Bronchial epithelial cell (primary cell): ENCODE data around the gene RER1. TPM values are rescaled to one million over a fixed set of nuclear protein-coding genes. Genes with fewer than 3 reads are reported as not detected.

Experiments used
- DNase-seq: peaks from one replicate; pipeline ENCODE4 v3.0.0-alpha.2; 2010; ENCODE audit warnings: low read depth
- FAIRE-seq: peaks from 2 replicates; lab custom pipeline; 2011; peaks lifted over from hg19 to GRCh38; lab: Jason Lieb, UNC
- H3K27me3 ChIP-seq: 2 replicates; pipeline ENCODE4 v1.5.1; 2011; ENCODE audit warnings: low read length; ENCODE audit not compliant: control insufficient read depth, insufficient read depth
- H3K36me3 ChIP-seq: 2 replicates; pipeline ENCODE4 v1.5.1; 2011; ENCODE audit warnings: low read length; ENCODE audit not compliant: control insufficient read depth, insufficient read depth
- H3K4me3 ChIP-seq: 2 replicates; pipeline ENCODE4 v1.5.1; 2011; ENCODE audit warnings: mild to moderate bottlenecking, low read depth, low read length, control low read depth
- total RNA-seq: library from RNA; depleted of rRNA; stranded (reverse); fragments of >200 nt; gene quantifications from 2 replicates; pipeline ENCODE4 v1.2.1, GENCODE V29; 2014
- TF ChIP-seq, protein P1 (sequence below): IDR thresholded peaks from 2 replicates; pipeline ENCODE4 v1.5.1; 2011; ENCODE audit warnings: mild to moderate bottlenecking, moderate library complexity, low read length, control low read depth, inconsistent platforms; ENCODE audit not compliant: insufficient read depth, severe bottlenecking

Gene RER1, protein sequence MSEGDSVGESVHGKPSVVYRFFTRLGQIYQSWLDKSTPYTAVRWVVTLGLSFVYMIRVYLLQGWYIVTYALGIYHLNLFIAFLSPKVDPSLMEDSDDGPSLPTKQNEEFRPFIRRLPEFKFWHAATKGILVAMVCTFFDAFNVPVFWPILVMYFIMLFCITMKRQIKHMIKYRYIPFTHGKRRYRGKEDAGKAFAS
- 94.8 and 104 TPM in 2 replicates for total RNA-seq

DNA sequence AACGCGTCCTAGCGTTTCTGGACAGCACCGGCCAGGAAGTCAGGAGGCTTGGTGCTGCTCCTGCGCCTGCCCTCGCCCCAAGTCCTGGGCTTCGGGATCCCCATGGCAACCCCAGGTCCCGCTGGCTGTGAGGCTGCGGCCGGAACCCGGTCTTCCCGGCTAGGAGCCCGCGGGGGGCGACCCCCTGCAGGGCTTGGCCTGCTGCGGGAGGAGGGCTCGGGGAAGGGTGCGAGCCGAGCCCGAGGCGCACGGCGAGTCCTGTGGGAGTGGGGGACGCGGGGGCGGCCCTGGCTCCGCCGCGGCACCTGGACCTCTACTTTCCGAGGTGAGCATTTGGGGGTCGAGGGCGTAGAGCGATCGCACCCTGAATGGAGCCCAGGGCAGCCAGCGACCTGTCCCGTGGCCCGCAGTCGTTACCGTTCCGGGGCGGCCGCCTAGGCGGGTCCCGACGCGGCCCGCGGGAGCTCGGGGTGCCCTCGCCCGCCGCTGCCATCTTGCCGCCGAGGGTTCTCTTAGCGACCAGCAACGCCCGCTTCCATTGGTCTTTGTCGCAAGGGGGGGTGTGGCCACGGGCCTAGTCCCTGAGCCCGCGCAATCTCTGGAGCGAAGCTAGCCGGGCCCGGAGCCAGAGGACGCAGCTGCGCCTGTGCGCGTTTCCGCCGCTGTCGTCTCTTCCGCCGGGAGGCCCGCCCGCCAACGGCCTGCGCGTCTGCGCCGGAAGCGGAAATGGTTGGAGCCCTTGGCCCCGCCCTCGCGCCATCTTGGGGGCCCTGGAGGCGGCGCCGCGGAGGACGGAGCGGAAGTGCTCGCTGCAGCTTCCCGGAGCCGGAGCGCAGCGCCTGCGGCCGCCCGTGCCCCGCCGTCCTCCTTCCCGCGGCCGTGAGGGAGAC lies at the start of gene RER1, which contains the start of gene MORN1:
RER1 (plus strand) TSS at position 801 of the 890 bp plus-strand sequence. CDS start 3,950 bp downstream, outside the sequence.
MORN1 (minus strand) TSS at position 514 of the 890 bp plus-strand sequence; CDS start at position 493, 21 bp downstream.
- FAIRE-seq (peak; percentile 32), DNase-seq (peak; percentile 94)
- TF ChIP-seq, protein P1, sequence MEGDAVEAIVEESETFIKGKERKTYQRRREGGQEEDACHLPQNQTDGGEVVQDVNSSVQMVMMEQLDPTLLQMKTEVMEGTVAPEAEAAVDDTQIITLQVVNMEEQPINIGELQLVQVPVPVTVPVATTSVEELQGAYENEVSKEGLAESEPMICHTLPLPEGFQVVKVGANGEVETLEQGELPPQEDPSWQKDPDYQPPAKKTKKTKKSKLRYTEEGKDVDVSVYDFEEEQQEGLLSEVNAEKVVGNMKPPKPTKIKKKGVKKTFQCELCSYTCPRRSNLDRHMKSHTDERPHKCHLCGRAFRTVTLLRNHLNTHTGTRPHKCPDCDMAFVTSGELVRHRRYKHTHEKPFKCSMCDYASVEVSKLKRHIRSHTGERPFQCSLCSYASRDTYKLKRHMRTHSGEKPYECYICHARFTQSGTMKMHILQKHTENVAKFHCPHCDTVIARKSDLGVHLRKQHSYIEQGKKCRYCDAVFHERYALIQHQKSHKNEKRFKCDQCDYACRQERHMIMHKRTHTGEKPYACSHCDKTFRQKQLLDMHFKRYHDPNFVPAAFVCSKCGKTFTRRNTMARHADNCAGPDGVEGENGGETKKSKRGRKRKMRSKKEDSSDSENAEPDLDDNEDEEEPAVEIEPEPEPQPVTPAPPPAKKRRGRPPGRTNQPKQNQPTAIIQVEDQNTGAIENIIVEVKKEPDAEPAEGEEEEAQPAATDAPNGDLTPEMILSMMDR: peak; percentile 6
- peaks cover 17% of the 10 kb centered on the region for H3K36me3 ChIP-seq
- H3K4me3 ChIP-seq: peak within 1 kb of the TSS; percentile 77
- no peaks in the 10 kb centered on the region for H3K27me3 ChIP-seq

DNA sequence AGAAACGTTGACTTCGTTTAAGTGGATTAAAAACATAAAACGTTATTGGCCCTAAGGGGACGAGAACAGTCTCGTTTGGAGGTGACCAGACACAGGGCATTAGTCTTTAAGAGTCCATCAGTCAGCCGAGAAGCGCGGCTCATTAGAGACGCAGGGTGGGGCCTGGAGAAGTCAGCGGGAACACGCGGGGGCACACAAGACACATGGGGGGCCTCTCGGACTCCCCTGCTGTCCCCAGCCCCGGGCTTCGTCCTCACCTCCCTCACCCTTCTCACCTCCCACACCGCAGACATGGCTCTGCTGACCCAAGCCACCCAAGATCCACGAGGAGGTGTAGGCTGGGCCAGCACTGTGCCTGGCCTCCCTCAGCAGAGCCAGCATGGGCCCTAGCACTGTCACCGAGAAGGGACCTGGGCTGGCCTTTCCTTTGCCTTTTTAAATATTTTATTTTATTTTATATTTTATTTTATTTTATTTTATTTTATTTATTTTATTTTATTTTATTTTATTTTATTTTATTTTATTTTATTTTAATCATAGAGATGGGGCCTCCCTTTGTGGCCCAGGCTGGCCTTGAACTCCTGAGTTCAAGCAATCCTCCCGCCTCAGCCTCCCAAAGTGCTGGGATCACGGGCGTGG lies 49.1 kb upstream of the RER1 start:
- no peaks in the 10 kb centered on the region for H3K27me3 ChIP-seq
- H3K36me3 ChIP-seq: no peaks in the 10 kb centered on the region
- no peak overlapping the region for H3K4me3 ChIP-seq
- DNase-seq: no peak
- no peak for FAIRE-seq
- TF ChIP-seq, protein P1: no peak

DNA sequence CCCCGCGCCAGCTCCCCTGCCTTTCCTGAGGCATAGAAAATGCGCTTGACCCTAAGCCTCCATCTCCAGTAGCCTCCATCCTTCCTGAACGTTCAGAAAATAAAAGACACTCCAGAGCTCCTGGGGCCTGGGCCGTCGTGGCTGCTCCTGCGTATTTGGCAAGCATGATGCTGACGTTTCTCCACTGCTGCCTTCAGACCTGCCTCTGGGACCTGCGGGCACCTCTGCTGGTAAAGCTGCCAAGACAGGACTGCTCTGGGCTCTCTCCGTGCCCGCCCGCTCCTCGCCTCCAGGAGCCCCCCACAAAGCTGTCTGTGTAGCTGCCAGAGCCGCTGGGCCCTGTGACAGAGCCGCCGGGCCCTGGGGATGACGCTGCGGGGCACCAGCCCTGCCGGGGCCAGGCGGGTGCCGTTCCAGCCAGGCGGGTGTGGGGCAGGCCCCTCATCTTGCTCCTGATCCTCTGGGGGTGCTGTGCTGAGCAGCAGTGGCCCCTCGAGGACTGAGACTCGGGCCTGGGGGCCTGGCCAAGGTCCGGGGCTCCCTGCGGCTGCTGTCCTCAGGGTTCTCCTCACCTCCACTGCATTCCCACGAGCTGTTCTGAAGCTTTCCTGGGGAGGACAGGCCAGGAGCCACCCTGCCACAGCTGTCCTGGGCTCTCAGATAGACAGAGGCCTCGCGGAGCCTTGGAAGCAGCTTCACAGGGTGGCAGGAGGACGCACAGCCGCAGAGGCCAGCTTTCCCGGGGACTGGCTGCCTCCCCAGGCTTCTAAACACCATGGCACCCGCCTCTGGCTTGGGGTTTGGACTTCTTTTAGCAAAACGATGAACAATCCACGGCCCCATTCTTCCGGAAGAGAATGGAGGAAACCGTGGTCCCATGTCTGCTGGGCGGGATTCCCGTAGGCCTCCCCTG lies 48.4 kb upstream of the RER1 start:
- no peak for FAIRE-seq
- DNase-seq: no peak
- TF ChIP-seq, protein P1: no peak
- no peaks in the 10 kb centered on the region for H3K36me3 ChIP-seq
- no peaks in the 10 kb centered on the region for H3K27me3 ChIP-seq
- no peak overlapping the region for H3K4me3 ChIP-seq

DNA sequence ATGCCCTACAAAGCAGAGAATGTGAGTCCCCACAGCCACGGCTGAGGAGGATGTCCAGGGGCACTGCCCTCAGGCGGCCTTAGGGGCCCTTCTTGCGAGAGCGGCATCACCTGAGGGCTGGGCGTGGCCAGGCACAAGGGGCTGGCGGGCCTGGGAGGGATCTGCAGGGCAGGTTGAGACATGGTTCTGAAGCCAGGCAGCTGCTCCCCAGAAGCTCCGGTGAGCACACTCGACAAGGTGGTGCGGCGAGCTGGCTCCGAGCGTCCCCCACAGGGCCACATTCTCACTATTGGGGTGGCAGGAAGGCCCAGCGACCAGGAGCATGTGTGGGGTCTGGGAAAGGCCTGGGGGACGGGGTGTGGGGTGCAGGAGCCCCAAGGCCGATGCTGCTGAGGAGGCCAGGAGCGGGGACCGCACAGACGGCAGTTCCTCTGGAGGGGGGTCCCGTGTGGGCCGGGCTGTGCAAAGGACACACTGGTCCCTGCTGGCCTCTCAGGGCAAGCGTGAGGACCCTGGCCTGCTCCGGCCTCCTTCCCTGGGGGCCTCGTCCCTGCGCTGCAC lies 47.4 kb upstream of the RER1 start:
- H3K27me3 ChIP-seq: no peaks in the 10 kb centered on the region
- H3K36me3 ChIP-seq: no peaks in the 10 kb centered on the region
- TF ChIP-seq, protein P1: no peak
- DNase-seq (peak; percentile 52), FAIRE-seq (no peak)
- no peak overlapping the region for H3K4me3 ChIP-seq
